ENCODE data around the gene SLIT3. TPM values are rescaled to one million over a fixed set of nuclear protein-coding genes. Genes with fewer than 3 reads are reported as not detected.

SLIT3 gene
- total and polyA plus RNA-seq, 2 donors (not counting 3 experiments of a cell fraction or from before 2014, with no cell fraction given): 0.90 to 1.0 TPM

- CTCF ChIA-PET: interaction anchor here (0.6 kb wide), 1 partner anchor 1837 kb away, joined by 3 read pairs; no protein-coding TSS in a partner anchor
These were observed 226.1 kb downstream of the SLIT3 start for GRCh38 chr5:169074839-169075238.

More at GRCh38 chr5:169074839-169075238, 226.1 kb downstream of the SLIT3 start:
- FAIRE-seq (no peak), DNase-seq (ENCODE audit: low read depth, low spot score) (no peak)
- Histone ChIP-seq H4K20me1 (replicated peaks; ENCODE audit: control insufficient read depth, extremely low read depth, insufficient read depth, low read length) (no peaks in the 10 kb centered on the region), H3K4me2 (ENCODE audit: insufficient read depth, low read length) (no peak overlapping the region), H3K36me3 (ENCODE audit: control insufficient read depth in 2 of 2, extremely low read depth in 1 of 2, insufficient read depth in 2 of 2, low read length in 2 of 2) (no peaks in the 10 kb centered on the region), H3K79me2 (ENCODE audit: control insufficient read depth, insufficient read depth, low read length) (no peaks in the 10 kb centered on the region), H3K27me3 (ENCODE audit: control insufficient read depth in 2 of 2, insufficient read depth in 2 of 2, low read length in 2 of 2) (no peaks in the 10 kb centered on the region), H3K9me3 (replicated peaks; ENCODE audit: control insufficient read depth, insufficient read depth, low read length) (no peaks in the 10 kb centered on the region), H3K27ac (ENCODE audit: insufficient read depth, low read depth, low read length) (no peak overlapping the region), H3K4me1 (ENCODE audit: control insufficient read depth, extremely low read depth, insufficient read depth, low read length) (no peaks in the 10 kb centered on the region), H3K9me1 (replicated peaks; ENCODE audit: control insufficient read depth, extremely low read depth, insufficient read depth, low read length) (no peaks in the 10 kb centered on the region), H2AFZ (ENCODE audit: low read depth, low read length) (no peak overlapping the region), H3K9ac (replicated peaks; ENCODE audit: extremely low read depth, insufficient read depth, low read length) (no peak overlapping the region), H3K4me3 (replicated peaks in 1 of 3; ENCODE audit: insufficient read depth in 1 of 3, low read depth in 1 of 3, low read length in 3 of 3) (no peak overlapping the region)
- TF ChIP-seq POLR2AphosphoS5 (IDR thresholded peaks at IDR 0.05; ENCODE audit: insufficient read depth, low read depth, low read length) (no peak), GATA2 (IDR thresholded peaks at IDR 0.05; ENCODE audit: insufficient read depth, insufficient read length, low read depth, low read length) (no peak), CTCF (IDR thresholded peaks at IDR 0.05; ENCODE audit: extremely low read depth in 1 of 2, insufficient read depth in 1 of 2, low read depth in 1 of 2, low read length in 2 of 2) (no peak), MYC (IDR thresholded peaks at IDR 0.05; ENCODE audit: low read depth, low read length) (no peak), EZH2 (IDR thresholded peaks at IDR 0.05; ENCODE audit: borderline replicate concordance, low read depth, low read length, severe bottlenecking) (no peak), JUN (IDR thresholded peaks at IDR 0.05; ENCODE audit: borderline replicate concordance, insufficient read depth, insufficient read length, low read depth) (no peak), FOS (IDR thresholded peaks at IDR 0.05; ENCODE audit: borderline replicate concordance, insufficient read depth, low read length) (no peak), POLR2A (IDR thresholded peaks at IDR 0.05; ENCODE audit: low read depth, low read length) (no peak)
- TF ChIP-seq, protein P1, sequence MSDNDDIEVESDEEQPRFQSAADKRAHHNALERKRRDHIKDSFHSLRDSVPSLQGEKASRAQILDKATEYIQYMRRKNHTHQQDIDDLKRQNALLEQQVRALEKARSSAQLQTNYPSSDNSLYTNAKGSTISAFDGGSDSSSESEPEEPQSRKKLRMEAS (IDR thresholded peaks at IDR 0.05; ENCODE audit: insufficient read depth, insufficient read length): no peak
- no TSS peak for BruUV-seq (replicated peaks)
- dilution Hi-C loops (cut with MboI; ENCODE audit: extremely low pct_ligation_motif_present, low sequenced_read_pairs) (no loop called here), intact Hi-C loops (cut with micrococcal nuclease) (no loop called here)
- POLR2A ChIA-PET: no interaction called here
